ENCODE results near the gene FALEC. TPM values are rescaled to one million over a fixed set of nuclear protein-coding genes. Genes with fewer than 3 reads are reported as not detected.
A peak's percentile ranks its signal among the peaks of the same experiment; 100 is the strongest.
"Not testable (repeated sequence)": the region's sequence is repeated elsewhere in the genome, so short reads cannot be mapped to it uniquely, and the experiment has no call there.

FALEC gene
- total and polyA plus RNA-seq, 3 experiments from 2014 or later: not detected

DNA sequence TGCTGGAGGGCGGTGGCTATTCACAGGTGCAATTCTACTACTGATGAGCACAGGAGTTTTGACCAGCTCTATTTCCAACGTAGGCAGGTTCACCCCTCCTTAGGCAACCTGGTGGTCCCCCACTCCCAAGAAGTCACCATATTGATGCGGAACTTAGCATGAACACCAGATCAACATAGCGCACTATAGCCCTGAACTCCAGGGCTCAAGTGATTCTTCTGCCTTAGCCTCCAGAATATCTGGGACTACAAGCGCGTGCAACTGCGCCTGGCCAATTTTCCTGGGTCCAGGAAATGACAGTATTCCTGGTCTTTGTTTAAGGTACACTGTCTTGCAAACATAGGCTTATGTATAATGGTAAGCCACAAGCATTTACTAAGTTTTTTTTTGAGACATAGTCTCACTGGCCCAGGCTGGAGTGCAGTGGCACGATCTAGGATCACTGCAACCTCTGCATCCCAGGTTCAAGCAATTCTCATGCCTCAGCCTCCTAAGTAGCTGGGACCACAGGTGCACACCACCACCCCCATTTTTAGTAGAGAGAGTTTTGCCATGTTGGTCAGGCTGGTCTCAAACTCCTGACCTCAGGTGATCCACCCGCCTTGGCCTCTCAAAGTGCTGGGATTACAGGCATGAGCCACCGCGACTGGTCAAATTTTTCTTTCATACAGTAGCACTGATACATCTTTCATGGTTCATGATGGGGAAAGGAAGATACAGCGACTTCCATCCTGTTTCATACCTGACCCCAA is 51.2 kb downstream of the FALEC start:
- Histone ChIP-seq H3K27ac (ENCODE audit: low read depth, low read length) (peak overlapping the region; percentile 49), H3K27me3 (ENCODE audit: insufficient read depth, low read length, poor library complexity, severe bottlenecking) (no peaks in the 10 kb centered on the region), H3K9me3 (ENCODE audit: low read length) (no peaks in the 10 kb centered on the region), H3K36me3 (ENCODE audit: insufficient read depth, low read length) (peaks cover 3% of the 10 kb centered on the region), H3K4me3 (ENCODE audit: low read length) (peak overlapping the region; percentile 59), H3K4me1 (ENCODE audit: insufficient read depth, low read length) (peaks cover 92% of the 10 kb centered on the region)
- Mint-ChIP-seq H3K4me3 (peak overlapping the region; percentile 78 to 100 (median 88)), H3K36me3 (peaks cover 1 to 32% (median 6%) of the 10 kb centered on the region in 3 donors), H3K9me3 (no peaks in the 10 kb centered on the region), H3K27me3 (no peaks in the 10 kb centered on the region), H3K27ac (peak overlapping the region; percentile 90 to 98 (median 96)), H3K4me1 (peaks cover 82 to 96% (median 87%) of the 10 kb centered on the region in 3 donors)
- CTCF ChIA-PET: interaction anchor here (3.0 to 9.1 kb wide), 3 partner anchors 11 to 56 kb away, joined by 11 to 325 read pairs (median 57); partner anchors contain the start of gene MCL1
- no peak for DNase-seq
- POLR2A ChIA-PET: interaction anchor here (0.6 to 11.0 kb wide), 4 partner anchors 9 to 421 kb away, joined by 3 to 486 read pairs (median 4); partner anchors contain the start of genes ADAMTSL4 and MCL1

DNA sequence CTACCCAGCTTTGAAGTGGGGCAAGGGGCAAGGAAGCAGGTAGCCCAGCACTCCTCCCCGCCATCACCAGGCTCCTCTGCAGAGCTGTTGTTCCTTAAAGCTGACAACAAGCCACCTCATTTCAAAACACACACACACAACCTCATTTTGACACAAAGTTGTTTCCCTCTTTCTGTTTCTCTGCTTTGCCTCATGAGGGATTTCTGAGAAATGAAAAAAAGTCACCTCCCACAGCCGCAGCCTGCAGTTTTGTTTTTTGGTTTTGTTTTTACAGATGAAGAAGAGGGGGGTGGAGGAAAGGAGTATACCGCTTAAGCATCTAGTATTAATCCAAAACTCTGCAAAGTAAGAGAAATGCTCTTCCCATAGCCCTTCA is 51.8 kb downstream of the FALEC start:
- Mint-ChIP-seq H3K4me3 (peak overlapping the region; percentile 78 to 100 (median 88)), H3K27ac (peak overlapping the region; percentile 90 to 98 (median 96)), H3K36me3 (peaks cover 1 to 36% (median 6%) of the 10 kb centered on the region in 3 donors), H3K9me3 (no peaks in the 10 kb centered on the region), H3K27me3 (no peaks in the 10 kb centered on the region), H3K4me1 (peaks cover 81 to 96% (median 88%) of the 10 kb centered on the region in 3 donors)
- H3K27ac ChIP-seq (ENCODE audit: low read depth, low read length): peak overlapping the region; percentile 49
- peak overlapping the region; percentile 59 for H3K4me3 ChIP-seq (ENCODE audit: low read length)
- H3K9me3 ChIP-seq (ENCODE audit: low read length): no peaks in the 10 kb centered on the region
- POLR2A ChIA-PET: interaction anchor here (0.6 to 11.0 kb wide), 5 partner anchors 9 to 420 kb away, joined by 3 to 486 read pairs (median 4); partner anchors contain the start of genes ADAMTSL4 and MCL1
- DNase-seq: peak in 3 of 5 donors; percentile 75 to 83 (median 78)
- CTCF ChIA-PET: interaction anchor here (1.3 to 5.1 kb wide), 3 partner anchors 10 to 55 kb away, joined by 4 to 57 read pairs (median 11); partner anchors contain the start of gene MCL1
- no peaks in the 10 kb centered on the region for H3K27me3 ChIP-seq (ENCODE audit: insufficient read depth, low read length, poor library complexity, severe bottlenecking)
- peaks cover 3% of the 10 kb centered on the region for H3K36me3 ChIP-seq (ENCODE audit: insufficient read depth, low read length)
- H3K4me1 ChIP-seq (ENCODE audit: insufficient read depth, low read length): peaks cover 95% of the 10 kb centered on the region

- CTCF ChIA-PET: interaction anchor here (1.3 to 5.1 kb wide), 4 partner anchors 8 to 54 kb away, joined by 4 to 57 read pairs (median 8); partner anchors contain the start of gene MCL1
- H3K4me3 ChIP-seq (ENCODE audit: low read length): peak overlapping the region; percentile 59
- peaks cover 95% of the 10 kb centered on the region for H3K4me1 ChIP-seq (ENCODE audit: insufficient read depth, low read length)
- Mint-ChIP-seq H3K27ac (peak overlapping the region; percentile 90 to 98 (median 96)), H3K9me3 (no peaks in the 10 kb centered on the region), H3K4me1 (peaks cover 79 to 96% (median 88%) of the 10 kb centered on the region in 3 donors), H3K4me3 (peak overlapping the region; percentile 78 to 100 (median 88)), H3K36me3 (peaks cover 6 to 41% (median 8%) of the 10 kb centered on the region in 3 donors), H3K27me3 (no peaks in the 10 kb centered on the region)
- peak overlapping the region; percentile 49 for H3K27ac ChIP-seq (ENCODE audit: low read depth, low read length)
- peak in 1 of 5 donors; percentile 63 for DNase-seq
- no peaks in the 10 kb centered on the region for H3K27me3 ChIP-seq (ENCODE audit: insufficient read depth, low read length, poor library complexity, severe bottlenecking)
- POLR2A ChIA-PET: interaction anchor here (0.6 to 11.0 kb wide), 7 partner anchors 8 to 420 kb away, joined by 3 to 486 read pairs (median 4); partner anchors contain the start of genes ADAMTSL4, ENSA and MCL1
- peaks cover 5% of the 10 kb centered on the region for H3K36me3 ChIP-seq (ENCODE audit: insufficient read depth, low read length)
- H3K9me3 ChIP-seq (ENCODE audit: low read length): no peaks in the 10 kb centered on the region
Measured at GRCh38 chr1:150567717-150568593, 52.4 kb downstream of the FALEC start.

DNA sequence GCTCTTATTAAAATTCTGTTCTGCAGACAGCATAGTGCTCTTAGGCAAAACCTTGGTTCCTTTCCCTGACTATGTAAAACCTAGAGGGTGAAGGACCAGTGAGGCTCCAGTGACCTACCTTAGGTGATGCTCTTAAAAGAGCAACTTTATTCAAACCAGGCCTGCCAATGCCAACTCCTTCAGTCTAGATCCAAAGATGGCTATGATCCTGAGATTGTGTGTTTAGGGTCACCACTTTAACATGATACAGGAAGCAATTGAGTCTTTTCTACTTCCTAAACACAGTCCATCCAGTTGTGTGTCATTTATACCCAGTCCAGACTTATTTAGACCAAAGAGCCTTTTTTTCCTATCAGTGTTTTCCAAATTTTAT is 53.0 kb downstream of the FALEC start:
- POLR2A ChIA-PET: interaction anchor here (0.8 to 11.0 kb wide), 3 partner anchors 7 to 61 kb away, joined by 3 to 486 read pairs (median 7); partner anchors contain the start of genes ENSA and MCL1
- H3K4me3 ChIP-seq (ENCODE audit: low read length): peak overlapping the region; percentile 59

DNA sequence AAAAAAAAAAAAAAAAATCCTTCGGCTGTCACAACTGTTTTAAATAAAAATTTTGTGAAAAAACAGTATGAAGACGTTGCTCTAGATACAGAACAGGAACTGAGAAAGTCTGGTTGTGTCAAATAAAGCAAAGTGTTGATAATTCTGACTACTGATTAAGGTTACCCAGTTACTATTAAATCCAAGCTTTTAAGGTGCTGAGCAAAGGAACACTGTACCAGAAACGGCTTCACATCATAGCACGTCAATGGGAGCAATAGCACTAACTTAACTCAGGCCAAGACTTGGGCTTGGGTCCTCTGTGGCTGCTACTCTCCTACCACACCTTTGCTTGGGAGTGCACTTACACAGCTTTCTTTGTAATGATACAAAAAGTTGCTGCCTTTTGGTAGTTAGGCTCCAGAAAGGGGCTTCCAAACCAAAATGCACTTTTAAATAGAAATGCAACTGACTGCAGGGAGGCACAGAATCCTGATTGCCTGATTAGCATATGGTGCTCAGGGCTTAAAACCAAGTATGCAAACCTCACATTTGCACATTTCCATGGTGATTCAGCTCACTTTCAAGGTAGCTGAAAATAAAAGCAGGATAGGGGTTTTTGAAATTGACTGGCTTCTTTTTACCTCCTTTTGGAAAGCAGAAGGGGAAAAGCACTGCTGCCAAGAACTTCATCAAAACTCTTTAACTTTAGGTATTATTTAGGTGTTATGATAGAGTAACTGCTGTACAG is 57.5 kb downstream of the FALEC start:
- no peaks in the 10 kb centered on the region for H3K9me3 ChIP-seq (ENCODE audit: low read length)
- Mint-ChIP-seq H3K4me1 (peaks cover 65 to 81% (median 73%) of the 10 kb centered on the region in 3 donors), H3K36me3 (peaks cover 46 to 86% (median 47%) of the 10 kb centered on the region in 3 donors), H3K4me3 (peak overlapping the region; percentile 87 to 100 (median 96)), H3K27ac (peak overlapping the region; percentile 80 to 98 (median 93)), H3K9me3 (peaks cover 0 to 2% (median 0%) of the 10 kb centered on the region in 5 donors), H3K27me3 (peaks cover 0 to 7% of the 10 kb centered on the region in 2 donors)
- H3K27ac ChIP-seq (ENCODE audit: low read depth, low read length): no peak overlapping the region
- CTCF ChIA-PET: interaction anchor here (0.8 to 16.7 kb wide), 3 partner anchors 11 to 48 kb away, joined by 3 to 325 read pairs (median 5); no protein-coding TSS in a partner anchor
- DNase-seq: no peak
- H3K4me3 ChIP-seq (ENCODE audit: low read length): peak overlapping the region; percentile 49
- H3K4me1 ChIP-seq (ENCODE audit: insufficient read depth, low read length): peaks cover 63% of the 10 kb centered on the region
- no peaks in the 10 kb centered on the region for H3K27me3 ChIP-seq (ENCODE audit: insufficient read depth, low read length, poor library complexity, severe bottlenecking)
- POLR2A ChIA-PET: interaction anchor here (0.6 to 12.5 kb wide), 5 partner anchors 10 to 339 kb away, joined by 3 to 486 read pairs (median 8); partner anchors contain the start of gene ENSA
- H3K36me3 ChIP-seq (ENCODE audit: insufficient read depth, low read length): peaks cover 52% of the 10 kb centered on the region

More for the DNA sequence above, 53.0 kb downstream of the FALEC start:
- Mint-ChIP-seq H3K9me3 (no peaks in the 10 kb centered on the region), H3K4me1 (peaks cover 79 to 96% (median 88%) of the 10 kb centered on the region in 3 donors), H3K36me3 (peaks cover 10 to 47% (median 11%) of the 10 kb centered on the region in 3 donors), H3K4me3 (peak overlapping the region; percentile 78 to 100 (median 88)), H3K27ac (peak overlapping the region; percentile 90 to 98 (median 96)), H3K27me3 (no peaks in the 10 kb centered on the region)
- Histone ChIP-seq H3K36me3 (ENCODE audit: insufficient read depth, low read length) (peaks cover 11% of the 10 kb centered on the region), H3K9me3 (ENCODE audit: low read length) (no peaks in the 10 kb centered on the region), H3K27ac (ENCODE audit: low read depth, low read length) (peak overlapping the region; percentile 49), H3K27me3 (ENCODE audit: insufficient read depth, low read length, poor library complexity, severe bottlenecking) (no peaks in the 10 kb centered on the region), H3K4me1 (ENCODE audit: insufficient read depth, low read length) (peaks cover 95% of the 10 kb centered on the region)
- DNase-seq: no peak
- CTCF ChIA-PET: interaction anchor here (1.3 to 5.1 kb wide), 4 partner anchors 9 to 54 kb away, joined by 4 to 57 read pairs (median 8); partner anchors contain the start of gene MCL1

- peak overlapping the region; percentile 80 to 96 (median 92) for H3K27ac Mint-ChIP-seq
- not testable (repeated sequence) for H3K9me3 Mint-ChIP-seq; H3K27me3 ChIP-seq (ENCODE audit: insufficient read depth, low read length, poor library complexity, severe bottlenecking); H3K27ac ChIP-seq (ENCODE audit: low read depth, low read length); H3K9me3 ChIP-seq (ENCODE audit: low read length)
- H3K4me1 Mint-ChIP-seq: peaks cover 59 to 75% (median 67%) of the 10 kb centered on the region in 3 donors
- peaks cover 58% of the 10 kb centered on the region for H3K36me3 ChIP-seq (ENCODE audit: insufficient read depth, low read length)
- DNase-seq: peak in 1 of 5 donors; percentile 55
- H3K4me1 ChIP-seq (ENCODE audit: insufficient read depth, low read length): peaks cover 57% of the 10 kb centered on the region
- CTCF ChIA-PET: interaction anchor here (0.9 to 16.7 kb wide), 2 partner anchors 11 to 46 kb away, joined by 3 to 325 read pairs; no protein-coding TSS in a partner anchor
- H3K4me3 ChIP-seq (ENCODE audit: low read length): peak overlapping the region; percentile 49
- POLR2A ChIA-PET: interaction anchor here (12.5 kb wide), 1 partner anchor 10 kb away, joined by 486 read pairs; no protein-coding TSS in a partner anchor
- H3K36me3 Mint-ChIP-seq: peaks cover 52 to 91% (median 52%) of the 10 kb centered on the region in 3 donors
- H3K4me3 Mint-ChIP-seq: peak overlapping the region; percentile 87 to 100 (median 96)
- H3K27me3 Mint-ChIP-seq: peaks cover 0 to 12% of the 10 kb centered on the region in 2 donors
Measured at GRCh38 chr1:150573648-150574071, 58.1 kb downstream of the FALEC start.
